Activated CD4-positive, alpha-beta T cell treated with anti-CD3 and anti-CD28 coated beads, Interleukin-2, amount 10 ng/mL, durations not matched to agents 7 days and 5 days (primary cell): ENCODE measurements around the gene CHKB. TPM values are rescaled to one million over a fixed set of nuclear protein-coding genes. Genes with fewer than 3 reads are reported as not detected.

Experiments used
- CTCF ChIA-PET: fragments of 350-600 bp; sonication (Branson Sonifier 250); formaldehyde crosslinking; loops from one replicate; lab custom pipeline; 2021; ENCODE audit warnings: antibody characterized with exemption; lab: Charles Lee
- POLR2A ChIA-PET: fragments of 350-600 bp; sonication (Branson Sonifier 250); formaldehyde crosslinking; loops from one replicate; lab custom pipeline; 2021; ENCODE audit warnings: antibody characterized with exemption; lab: Charles Lee
- DNase-seq: peaks from one replicate; pipeline ENCODE4 v3.0.0-alpha.2; 2020
- H3K27ac Mint-ChIP-seq: one replicate; pipeline ENCODE4 v1.8.0; 2021; ENCODE audit warnings: mild to moderate bottlenecking, moderate library complexity, mixed read lengths
- H3K27me3 Mint-ChIP-seq: one replicate; pipeline ENCODE4 v1.8.0; 2021; ENCODE audit warnings: mixed read lengths
- H3K36me3 Mint-ChIP-seq: one replicate; pipeline ENCODE4 v1.8.0; 2021; ENCODE audit warnings: low read depth, mixed read lengths
- H3K4me1 Mint-ChIP-seq: one replicate; pipeline ENCODE4 v1.8.0; 2021; ENCODE audit warnings: mixed read lengths
- H3K4me3 Mint-ChIP-seq: one replicate; pipeline ENCODE4 v1.8.0; 2021; ENCODE audit warnings: mild to moderate bottlenecking, moderate library complexity, mixed read lengths
- H3K9me3 Mint-ChIP-seq: one replicate; pipeline ENCODE4 v1.8.0; 2021; ENCODE audit warnings: mixed read lengths
- total RNA-seq, 2 experiments: library from RNA; stranded (reverse); gene quantifications; one replicate each; pipeline ENCODE4 v1.2.3, GENCODE V29; 2021

The CHKB gene
- total RNA-seq, 2 experiments from 2014 or later = 140 to 142 TPM

GRCh38 chr22:50529416-50529896 lies 53.2 kb downstream of the CHKB start:
- Mint-ChIP-seq H3K4me3 (peak overlapping the region; percentile 80), H3K27me3 (no peaks in the 10 kb centered on the region), H3K36me3 (peaks cover 39% of the 10 kb centered on the region), H3K4me1 (peaks cover 49% of the 10 kb centered on the region), H3K9me3 (no peaks in the 10 kb centered on the region), H3K27ac (peak overlapping the region; percentile 83)
- ChIA-PET CTCF (interaction anchor here (1.1 to 5.8 kb wide), 4 partner anchors 16 to 89 kb away, joined by 3 to 74 read pairs (median 5); partner anchors contain the start of genes KLHDC7B and SYCE3), POLR2A (interaction anchor here (0.6 to 1.0 kb wide), 2 partner anchors 10 to 34 kb away, joined by 4 to 10 read pairs; no protein-coding TSS in a partner anchor)
- no peak for DNase-seq

Other genes starting within 250 kb of the CHKB start
- 10 to 100 TPM; 55.6 to 67.6 TPM for gene PPP6R2, start 239.5 kb downstream of the CHKB start, total RNA-seq
- 100 to 1,000 TPM; 211 to 224 TPM for gene SBF1, start 107.8 kb downstream of the CHKB start, total RNA-seq
- 1 to 10 TPM; 3.7 to 4.1 TPM for gene ADM2, start 101.3 kb downstream of the CHKB start, total RNA-seq
- gene MIOX, start 96.0 kb downstream of the CHKB start, total RNA-seq = under 1 TPM in 1 of 2 experiments, not detected in 1; 0.23 TPM
- gene LMF2, start 75.1 kb downstream of the CHKB start, total RNA-seq = 100 to 1,000 TPM; 130 to 139 TPM
- gene NCAPH2, start 74.6 kb downstream of the CHKB start, total RNA-seq = 100 to 1,000 TPM; 110 to 133 TPM
- 10 to 100 TPM in 1 of 2 experiments, 1 to 10 TPM in 1; 2.8 to 10.5 TPM for gene SCO2, start 57.3 kb downstream of the CHKB start, total RNA-seq
- 100 to 1,000 TPM in 1 of 2 experiments, 10 to 100 TPM in 1; 92.2 to 126 TPM for gene TYMP, start 52.8 kb downstream of the CHKB start, total RNA-seq
- 10 to 100 TPM; 15.6 to 16.0 TPM for gene KLHDC7B, start 37.0 kb downstream of the CHKB start, total RNA-seq
- gene SYCE3, start 19.9 kb downstream of the CHKB start, total RNA-seq = under 1 TPM in 1 of 2 experiments, not detected in 1; 0.87 TPM
- 100 to 1,000 TPM; 107 to 113 TPM for gene CPT1B, start 4.4 kb downstream of the CHKB start, total RNA-seq
- gene MAPK8IP2, start 17.9 kb upstream of the CHKB start, total RNA-seq = under 1 TPM; 0.29 to 0.37 TPM
- 10 to 100 TPM; 64.2 to 66.5 TPM for gene ARSA, start 45.3 kb upstream of the CHKB start, total RNA-seq
- under 1 TPM; 0.02 to 0.04 TPM for gene SHANK3, start 90.0 kb upstream of the CHKB start, total RNA-seq
- gene ACR, start 155.4 kb upstream of the CHKB start, total RNA-seq = not detected
- 10 to 100 TPM; 28.2 to 29.0 TPM for gene RABL2B, start 200.8 kb upstream of the CHKB start, total RNA-seq